Measurements from ENCODE around the gene ATXN2. TPM values are rescaled to one million over a fixed set of nuclear protein-coding genes. Genes with fewer than 3 reads are reported as not detected.

The ATXN2 gene
- total RNA-seq, 4 donors from 2014 or later, result 63.1 to 102 (median 63.8) TPM

DNA sequence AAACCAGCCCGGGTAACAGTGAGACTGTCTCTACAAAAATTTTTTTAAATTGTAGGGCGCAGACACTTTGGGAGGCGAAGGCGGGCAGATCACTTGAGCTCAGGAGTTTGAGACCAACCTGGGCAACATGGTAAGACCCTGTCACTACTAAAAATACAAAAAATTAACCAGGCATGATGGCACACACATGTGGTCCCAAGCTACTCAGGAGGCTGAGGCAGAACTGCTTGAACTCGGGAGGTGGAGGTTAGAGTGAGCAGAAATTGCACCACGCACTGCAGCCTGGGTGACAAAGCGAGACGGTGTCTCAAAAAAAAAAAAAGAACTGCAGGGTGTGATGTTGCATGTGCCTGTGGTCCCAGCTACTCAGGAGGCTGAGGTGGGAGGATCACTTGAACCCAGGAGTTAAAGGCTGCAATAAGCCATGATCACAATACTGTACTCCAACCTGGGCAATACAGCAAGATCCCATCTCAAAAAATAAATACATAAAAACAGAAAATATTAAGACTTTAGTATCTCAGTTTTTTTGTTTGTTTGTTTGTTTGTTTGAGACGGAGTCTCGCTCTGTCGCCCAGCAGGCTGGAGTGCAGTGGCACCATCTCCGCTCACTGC is 16.9 kb downstream of the ATXN2 start:
- H3K4me3 ChIP-seq (replicated peaks in 1 of 3), result no peak overlapping the region
- H3K27ac ChIP-seq, result no peak overlapping the region
- TF ChIP-seq, protein P1, sequence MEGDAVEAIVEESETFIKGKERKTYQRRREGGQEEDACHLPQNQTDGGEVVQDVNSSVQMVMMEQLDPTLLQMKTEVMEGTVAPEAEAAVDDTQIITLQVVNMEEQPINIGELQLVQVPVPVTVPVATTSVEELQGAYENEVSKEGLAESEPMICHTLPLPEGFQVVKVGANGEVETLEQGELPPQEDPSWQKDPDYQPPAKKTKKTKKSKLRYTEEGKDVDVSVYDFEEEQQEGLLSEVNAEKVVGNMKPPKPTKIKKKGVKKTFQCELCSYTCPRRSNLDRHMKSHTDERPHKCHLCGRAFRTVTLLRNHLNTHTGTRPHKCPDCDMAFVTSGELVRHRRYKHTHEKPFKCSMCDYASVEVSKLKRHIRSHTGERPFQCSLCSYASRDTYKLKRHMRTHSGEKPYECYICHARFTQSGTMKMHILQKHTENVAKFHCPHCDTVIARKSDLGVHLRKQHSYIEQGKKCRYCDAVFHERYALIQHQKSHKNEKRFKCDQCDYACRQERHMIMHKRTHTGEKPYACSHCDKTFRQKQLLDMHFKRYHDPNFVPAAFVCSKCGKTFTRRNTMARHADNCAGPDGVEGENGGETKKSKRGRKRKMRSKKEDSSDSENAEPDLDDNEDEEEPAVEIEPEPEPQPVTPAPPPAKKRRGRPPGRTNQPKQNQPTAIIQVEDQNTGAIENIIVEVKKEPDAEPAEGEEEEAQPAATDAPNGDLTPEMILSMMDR (IDR thresholded peaks at IDR 0.05), result no peak
- no peak for TF ChIP-seq POLR2A (IDR thresholded peaks at IDR 0.05)
- intact Hi-C loops (cut with DNase I), result no loop called here
- H3K36me3 ChIP-seq, result no peaks in the 10 kb centered on the region
- H3K9me3 ChIP-seq, result no peaks in the 10 kb centered on the region
- 95 to 97% methylated on average over 12 of the region's 12 CpGs for WGBS, 2 donors
- H3K27me3 ChIP-seq, result no peaks in the 10 kb centered on the region
- DNase-seq, result no peak
- H3K4me1 ChIP-seq, result no peaks in the 10 kb centered on the region

DNA sequence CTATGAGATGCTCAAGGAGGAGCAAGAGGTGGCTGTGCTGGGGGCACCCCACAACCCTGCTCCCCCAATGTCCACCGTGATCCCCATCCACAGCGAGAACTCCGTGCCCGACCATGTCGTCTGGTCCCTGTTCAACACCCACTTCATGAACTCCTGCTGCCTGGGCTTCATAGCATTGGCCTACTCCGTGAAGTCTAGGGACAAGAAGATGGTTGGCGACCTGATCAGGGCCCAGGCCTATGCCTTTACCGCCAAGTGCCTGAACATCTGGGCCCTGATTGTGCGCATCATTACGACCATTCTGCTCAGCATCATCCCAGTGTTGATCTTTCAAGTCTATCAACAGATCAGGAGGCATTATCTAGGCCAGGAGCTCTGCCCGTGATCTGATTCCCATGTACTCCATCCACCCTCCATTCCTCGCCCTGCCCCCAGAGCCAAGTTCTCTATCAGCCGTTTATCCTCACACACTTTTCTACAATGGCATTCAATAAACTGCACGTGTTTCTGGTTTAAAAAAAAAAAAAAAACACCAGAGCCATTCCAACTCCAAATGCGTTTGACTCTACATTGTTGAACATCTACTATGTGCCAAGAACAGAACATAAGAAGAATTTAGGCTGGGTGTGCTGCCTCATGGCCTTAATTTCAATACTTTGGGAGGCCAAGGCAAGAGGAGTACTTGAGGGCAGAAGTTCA is 17.5 kb downstream of the ATXN2 start:
- WGBS, 2 donors, result 89 to 90% methylated on average over 13 to 15 of the region's 15 CpGs
- H3K27me3 ChIP-seq, result no peaks in the 10 kb centered on the region
- intact Hi-C loops (cut with DNase I), result no loop called here
- no peaks in the 10 kb centered on the region for H3K36me3 ChIP-seq
- H3K4me1 ChIP-seq, result no peaks in the 10 kb centered on the region
- DNase-seq, result no peak
- no peak for TF ChIP-seq POLR2A (IDR thresholded peaks at IDR 0.05)
- TF ChIP-seq, protein P1 (IDR thresholded peaks at IDR 0.05), result no peak
- H3K27ac ChIP-seq, result no peak overlapping the region
- no peaks in the 10 kb centered on the region for H3K9me3 ChIP-seq
- H3K4me3 ChIP-seq (replicated peaks in 1 of 3), result no peak overlapping the region

DNA sequence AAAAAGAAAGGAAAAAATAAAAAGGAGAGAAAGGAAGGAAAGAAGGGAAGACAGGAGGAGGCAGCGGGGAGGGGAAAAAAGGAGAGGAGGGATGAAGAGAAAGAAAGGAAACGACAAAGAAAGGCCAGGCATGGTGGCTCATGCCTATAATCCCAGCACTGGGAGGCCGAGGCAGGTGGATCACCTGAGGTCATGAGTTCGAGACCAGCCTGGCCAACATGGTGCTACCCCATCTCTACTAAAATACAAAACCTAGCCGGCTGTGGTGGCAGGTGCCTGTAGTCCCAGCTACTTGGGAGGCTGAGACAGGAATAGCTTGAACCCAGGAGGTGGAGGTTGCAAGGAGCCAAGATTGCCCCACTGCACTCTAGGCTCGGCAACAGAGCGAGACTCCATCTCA is 18.4 kb downstream of the ATXN2 start:
- TF ChIP-seq POLR2A (IDR thresholded peaks at IDR 0.05), result no peak
- TF ChIP-seq, protein P1 (IDR thresholded peaks at IDR 0.05), result no peak
- WGBS, 2 donors, result 95 to 96% methylated on average over 7 of the region's 7 CpGs
- no peaks in the 10 kb centered on the region for H3K4me1 ChIP-seq
- no peak overlapping the region for H3K4me3 ChIP-seq (replicated peaks in 1 of 3)
- no peak for DNase-seq
- H3K27ac ChIP-seq, result no peak overlapping the region
- H3K9me3 ChIP-seq, result no peaks in the 10 kb centered on the region
- no peaks in the 10 kb centered on the region for H3K27me3 ChIP-seq
- intact Hi-C loops (cut with DNase I), result no loop called here
- H3K36me3 ChIP-seq, result no peaks in the 10 kb centered on the region

DNA sequence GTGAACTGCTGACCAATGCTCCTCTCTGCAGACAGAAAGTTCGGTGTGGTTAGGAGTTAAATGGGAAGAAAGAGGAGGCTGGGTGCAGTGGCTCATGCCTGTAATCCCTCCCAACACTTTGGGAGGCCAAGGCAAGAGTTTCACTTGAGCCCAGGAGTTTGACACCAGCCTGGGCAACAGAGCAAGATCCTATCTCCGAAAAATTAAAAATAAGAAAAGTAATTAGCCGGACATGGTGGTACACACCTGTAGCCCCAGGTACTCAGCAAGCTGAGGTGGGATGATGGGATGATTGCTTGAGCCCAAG is 19.0 kb downstream of the ATXN2 start:
- Histone ChIP-seq H3K9me3 (no peaks in the 10 kb centered on the region), H3K4me1 (no peaks in the 10 kb centered on the region), H3K27me3 (no peaks in the 10 kb centered on the region), H3K27ac (no peak overlapping the region), H3K4me3 (replicated peaks in 1 of 3) (no peak overlapping the region), H3K36me3 (no peaks in the 10 kb centered on the region)
- DNase-seq, result no peak
- intact Hi-C loops (cut with DNase I), result no loop called here
- 97 to 99% methylated on average over 3 of the region's 3 CpGs for WGBS, 2 donors
- no peak for TF ChIP-seq POLR2A (IDR thresholded peaks at IDR 0.05)
- TF ChIP-seq, protein P1 (IDR thresholded peaks at IDR 0.05), result no peak

DNA sequence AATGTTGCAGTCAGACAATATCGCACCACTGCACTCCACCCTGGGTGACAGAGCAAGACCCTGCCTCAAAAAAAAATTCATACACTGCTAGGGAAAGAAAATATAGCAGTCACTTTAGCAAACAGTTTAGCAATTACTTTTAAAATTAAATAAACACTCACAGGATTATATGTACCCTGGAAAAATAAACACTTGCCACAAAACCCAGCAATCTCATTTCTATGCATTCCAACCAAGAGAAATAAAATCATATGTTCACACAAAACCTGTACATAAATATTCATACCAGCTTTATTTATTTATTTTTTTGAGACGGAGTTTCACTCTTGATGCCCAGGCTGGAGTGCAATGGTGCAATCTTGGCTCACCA is 20.2 kb downstream of the ATXN2 start:
- intact Hi-C loops (cut with DNase I), result no loop called here
- no peaks in the 10 kb centered on the region for H3K4me1 ChIP-seq
- H3K9me3 ChIP-seq, result no peaks in the 10 kb centered on the region
- no peak for TF ChIP-seq POLR2A (IDR thresholded peaks at IDR 0.05)
- TF ChIP-seq, protein P1 (IDR thresholded peaks at IDR 0.05), result no peak
- no peaks in the 10 kb centered on the region for H3K36me3 ChIP-seq
- H3K27ac ChIP-seq, result no peak overlapping the region
- DNase-seq, result no peak
- 91 to 98% methylated on average over 2 of the region's 2 CpGs for WGBS, 2 donors
- no peaks in the 10 kb centered on the region for H3K27me3 ChIP-seq
- H3K4me3 ChIP-seq (replicated peaks in 1 of 3), result no peak overlapping the region

Measured in thyroid gland (tissue), 4 donors.